AG09319 (cell line): ENCODE data around the gene NRARP.
A peak's percentile ranks its signal among the peaks of the same experiment; 100 is the strongest.

Experiments
- DNase-seq: peaks from one replicate; pipeline ENCODE4 v3.0.0-alpha.2; 2010; ENCODE audit warnings: low read depth; ENCODE audit errors: extremely low read depth
- CTCF ChIP-seq: IDR thresholded peaks from 2 replicates; pipeline ENCODE4 v1.5.1; 2011; ENCODE audit warnings: low read depth, mild to moderate bottlenecking, inconsistent platforms, low read length, moderate library complexity

The NRARP gene

GRCh38 chr9:137319739-137320551 is 17.9 kb upstream of the NRARP start:
- DNase-seq = no peak

GRCh38 chr9:137319011-137319738 is 17.1 kb upstream of the NRARP start:
- DNase-seq = peak; percentile 15
- peak; percentile 56 for TF ChIP-seq CTCF

More at GRCh38 chr9:137319739-137320551, 17.9 kb upstream of the NRARP start:
- no peak for TF ChIP-seq CTCF

- DNase-seq = no peak
- no peak for TF ChIP-seq CTCF
Observed at GRCh38 chr9:137318602-137319001, 16.5 kb upstream of the NRARP start.

- DNase-seq = no peak
- TF ChIP-seq CTCF = no peak
Observed at GRCh38 chr9:137317718-137318511, 15.8 kb upstream of the NRARP start.

GRCh38 chr9:137317021-137317717 is 15.1 kb upstream of the NRARP start:
- no peak for DNase-seq
- TF ChIP-seq CTCF = no peak

GRCh38 chr9:137316012-137316981 is 14.2 kb upstream of the NRARP start:
- TF ChIP-seq CTCF = no peak
- DNase-seq = no peak
